Measurements from ENCODE around the gene PTPRQ.
A peak's percentile ranks its signal among the peaks of the same experiment; 100 is the strongest.

Gene PTPRQ

GRCh38 chr12:80690090-80690489, 246.1 kb downstream of the PTPRQ start:
- Mint-ChIP-seq H3K36me3 (ENCODE audit: low read depth) (no peaks in the 10 kb centered on the region), H3K4me3 (no peak overlapping the region), H3K9me3 (peaks cover 11% of the 10 kb centered on the region), H3K27ac (no peak overlapping the region), H3K27me3 (ENCODE audit: low read depth) (no peaks in the 10 kb centered on the region), H3K4me1 (no peaks in the 10 kb centered on the region)
- no peak for TF ChIP-seq CTCF (IDR thresholded peaks at IDR 0.05; ENCODE audit: unreplicated experiment in 3 of 3)

GRCh38 chr12:80690513-80690912, 246.5 kb downstream of the PTPRQ start:
- Mint-ChIP-seq H3K27ac (no peak overlapping the region), H3K4me1 (no peaks in the 10 kb centered on the region), H3K36me3 (ENCODE audit: low read depth) (no peaks in the 10 kb centered on the region), H3K4me3 (no peak overlapping the region), H3K27me3 (ENCODE audit: low read depth) (no peaks in the 10 kb centered on the region), H3K9me3 (peaks cover 10% of the 10 kb centered on the region)
- no peak for TF ChIP-seq CTCF (IDR thresholded peaks at IDR 0.05; ENCODE audit: unreplicated experiment in 3 of 3)

- peaks cover 1% of the 10 kb centered on the region for H3K9me3 Mint-ChIP-seq
- H3K4me1 Mint-ChIP-seq, result no peaks in the 10 kb centered on the region
- no peak overlapping the region for H3K27ac Mint-ChIP-seq
- no peaks in the 10 kb centered on the region for H3K27me3 Mint-ChIP-seq (ENCODE audit: low read depth)
- no peak overlapping the region for H3K4me3 Mint-ChIP-seq
- no peaks in the 10 kb centered on the region for H3K36me3 Mint-ChIP-seq (ENCODE audit: low read depth)
- no peak for TF ChIP-seq CTCF (IDR thresholded peaks at IDR 0.05; ENCODE audit: unreplicated experiment in 3 of 3)
Observed at GRCh38 chr12:80692114-80692513, 248.1 kb downstream of the PTPRQ start.

GRCh38 chr12:80697270-80697887, 253.3 kb downstream of the PTPRQ start:
- TF ChIP-seq CTCF (IDR thresholded peaks at IDR 0.05; ENCODE audit: unreplicated experiment in 3 of 3), result no peak
- H3K9me3 Mint-ChIP-seq, result no peaks in the 10 kb centered on the region
- H3K36me3 Mint-ChIP-seq (ENCODE audit: low read depth), result no peaks in the 10 kb centered on the region
- H3K27me3 Mint-ChIP-seq (ENCODE audit: low read depth), result no peaks in the 10 kb centered on the region
- H3K4me1 Mint-ChIP-seq, result peaks cover 35% of the 10 kb centered on the region
- peak overlapping the region; percentile 71 to 79 (median 73) for H3K27ac Mint-ChIP-seq
- no peak overlapping the region for H3K4me3 Mint-ChIP-seq

- Mint-ChIP-seq H3K9me3 (no peaks in the 10 kb centered on the region), H3K4me3 (peak overlapping the region in 1 of 3 experiments; percentile 54), H3K4me1 (peaks cover 44% of the 10 kb centered on the region), H3K36me3 (ENCODE audit: low read depth) (no peaks in the 10 kb centered on the region), H3K27me3 (ENCODE audit: low read depth) (no peaks in the 10 kb centered on the region), H3K27ac (peak overlapping the region; percentile 37 to 49 (median 42))
- no peak for TF ChIP-seq CTCF (IDR thresholded peaks at IDR 0.05; ENCODE audit: unreplicated experiment in 3 of 3)
Observed at GRCh38 chr12:80698256-80698655, 254.2 kb downstream of the PTPRQ start.

GRCh38 chr12:80698847-80699542, 255.0 kb downstream of the PTPRQ start:
- no peaks in the 10 kb centered on the region for H3K9me3 Mint-ChIP-seq
- no peak for TF ChIP-seq CTCF (IDR thresholded peaks at IDR 0.05; ENCODE audit: unreplicated experiment in 3 of 3)
- peak overlapping the region; percentile 11 to 56 (median 49) for H3K27ac Mint-ChIP-seq
- H3K4me3 Mint-ChIP-seq, result peak overlapping the region in 1 of 3 experiments; percentile 6
- H3K27me3 Mint-ChIP-seq (ENCODE audit: low read depth), result no peaks in the 10 kb centered on the region
- H3K36me3 Mint-ChIP-seq (ENCODE audit: low read depth), result no peaks in the 10 kb centered on the region
- peaks cover 47% of the 10 kb centered on the region for H3K4me1 Mint-ChIP-seq
